GM12875 (cell line): ENCODE data around the gene SH2D7.

Experiments used
- H3K4me3 ChIP-seq: one replicate; pipeline ENCODE4 v1.5.1; 2011; ENCODE audit warnings: low read depth, low read length, control low read depth
- CTCF ChIP-seq: IDR thresholded peaks from 2 replicates; pipeline ENCODE4 v1.5.1; 2011; ENCODE audit warnings: low read depth, mild to moderate bottlenecking, control low read depth, inconsistent platforms, low read length, moderate library complexity, borderline replicate concordance; ENCODE audit not compliant: insufficient read depth

SH2D7 gene

GRCh38 chr15:78054966-78055365 lies 37.4 kb upstream of the SH2D7 start:
- no peak overlapping the region for H3K4me3 ChIP-seq
- TF ChIP-seq CTCF, result no peak

- no peak for TF ChIP-seq CTCF
- H3K4me3 ChIP-seq, result no peak overlapping the region
Measured at GRCh38 chr15:78055919-78056713, 36.2 kb upstream of the SH2D7 start.

- no peak overlapping the region for H3K4me3 ChIP-seq
- TF ChIP-seq CTCF, result no peak
Measured at GRCh38 chr15:78056714-78057269, 35.6 kb upstream of the SH2D7 start.

- TF ChIP-seq CTCF, result no peak
Measured at GRCh38 chr15:78057803-78058202, 34.6 kb upstream of the SH2D7 start.

GRCh38 chr15:78058401-78058935 lies 33.9 kb upstream of the SH2D7 start:
- H3K4me3 ChIP-seq, result no peak overlapping the region
- TF ChIP-seq CTCF, result no peak

More at GRCh38 chr15:78057803-78058202, 34.6 kb upstream of the SH2D7 start:
- H3K4me3 ChIP-seq, result no peak overlapping the region

- TF ChIP-seq CTCF, result no peak
- no peak overlapping the region for H3K4me3 ChIP-seq
Measured at GRCh38 chr15:78059110-78059839, 33.1 kb upstream of the SH2D7 start.
